B cell (primary cell): ENCODE data around the gene CD93. TPM values are rescaled to one million over a fixed set of nuclear protein-coding genes. Genes with fewer than 3 reads are reported as not detected.

Experiments used
- ATAC-seq: fragments of 200-7000 bp; cut with Tn5 transposase; one replicate; pipeline ENCODE4 v1.10.0; 2021; ENCODE audit warnings: low read depth, mild to moderate bottlenecking, moderate number of reproducible peaks, moderate library complexity
- CTCF ChIA-PET: fragments of 350-600 bp; sonication (Branson Sonifier 250); formaldehyde crosslinking; loops from one replicate; lab custom pipeline; 2021; ENCODE audit warnings: antibody characterized with exemption, inconsistent platforms; lab: Charles Lee
- POLR2A ChIA-PET: fragments of 350-600 bp; sonication (Branson Sonifier 250); formaldehyde crosslinking; loops from one replicate; lab custom pipeline; 2021; ENCODE audit warnings: antibody characterized with exemption; lab: Charles Lee
- DNase-seq: peaks from one replicate; pipeline ENCODE4 v3.0.0; 2013
- H2AFZ ChIP-seq: 2 replicates; pipeline ENCODE4 v1.6.1; 2012; ENCODE audit warnings: mild to moderate bottlenecking, low read depth, low read length; ENCODE audit not compliant: insufficient read depth, poor library complexity, severe bottlenecking
- H3K27ac ChIP-seq, 2 donors: 1 replicate in 1 of 2; 2 replicates in 1 of 2; pipeline ENCODE4 v1.5.1; 2012 to 2013; ENCODE audit warnings: low read length in 2 of 2, mild to moderate bottlenecking in 2 of 2, moderate library complexity in 1 of 2
- H3K27me3 ChIP-seq, 4 experiments: fragments of 200-600 bp in 1 of 4; sonication (generic) in 1 of 4; replicated peaks in 1 of 4; 1 replicate in 2 of 4; 2 replicates in 2 of 4; pipeline versions ENCODE4 v1.6.1 to v1.7.0; 2013 to 2016; ENCODE audit warnings: low read length in 3 of 4, mild to moderate bottlenecking in 2 of 4, mixed read lengths in 1 of 4, moderate library complexity in 1 of 4; ENCODE audit not compliant: insufficient read depth in 4 of 4, control insufficient read depth in 3 of 4; ENCODE audit errors: control extremely low read depth in 1 of 4
- H3K36me3 ChIP-seq, 2 experiments: replicated peaks in 1 of 2; 1 replicate in 1 of 2; 2 replicates in 1 of 2; pipeline versions ENCODE4 v1.6.1 to v1.7.1; 2013; ENCODE audit warnings: low read length in 1 of 2; ENCODE audit not compliant: insufficient read depth in 2 of 2, control insufficient read depth in 1 of 2; ENCODE audit errors: control extremely low read depth in 1 of 2, extremely low read depth in 1 of 2
- H3K4me1 ChIP-seq, 2 donors: fragments of 200-600 bp in 1 of 2; sonication (generic) in 1 of 2; 1 replicate in 1 of 2; 2 replicates in 1 of 2; pipeline versions ENCODE4 v1.5.1 to v1.6.1; 2013 to 2017; ENCODE audit warnings: low read length in 2 of 2; ENCODE audit not compliant: control insufficient read depth in 2 of 2, insufficient read depth in 2 of 2
- H3K4me2 ChIP-seq: replicated peaks from 2 replicates; pipeline ENCODE3; 2012; ENCODE audit warnings: mild to moderate bottlenecking, low read depth, low read length; ENCODE audit not compliant: poor library complexity, severe bottlenecking
- H3K4me3 ChIP-seq, 5 experiments: fragments of 200-600 bp in 1 of 5; sonication (generic) in 1 of 5; 1 replicate in 3 of 5; 2 replicates in 2 of 5; pipeline versions ENCODE4 v1.5.1 to v1.7.0; 2011 to 2016; ENCODE audit warnings: low read length in 4 of 5, mild to moderate bottlenecking in 4 of 5, low read depth in 2 of 5, control low read depth in 1 of 5, moderate library complexity in 1 of 5; ENCODE audit not compliant: insufficient read depth in 1 of 5; ENCODE audit errors: control extremely low read depth in 1 of 5, extremely low read depth in 1 of 5
- H3K79me2 ChIP-seq: fragments of 200-600 bp; sonication (generic); one replicate; pipeline ENCODE4 v1.6.0; 2016; ENCODE audit warnings: low read length; ENCODE audit not compliant: control insufficient read depth, insufficient read depth
- H3K9ac ChIP-seq: fragments of 200-600 bp; sonication (generic); 2 replicates; pipeline ENCODE4 v1.6.1; 2017; ENCODE audit warnings: mild to moderate bottlenecking, low read length, moderate library complexity
- H3K9me3 ChIP-seq, 3 donors: one replicate each; pipeline versions ENCODE4 v1.6.1 to v1.7.1; 2013; ENCODE audit warnings: low read length in 2 of 3; ENCODE audit not compliant: control insufficient read depth in 2 of 3, insufficient read depth in 1 of 3; ENCODE audit errors: control extremely low read depth in 1 of 3
- H4K20me1 ChIP-seq: 2 replicates; pipeline ENCODE4 v1.6.0; 2012; ENCODE audit warnings: mild to moderate bottlenecking, low read length; ENCODE audit not compliant: insufficient read depth, control insufficient read depth, poor library complexity, severe bottlenecking
- H3K27ac Mint-ChIP-seq: one replicate; pipeline ENCODE4 v1.8.0; 2021; ENCODE audit warnings: mixed read lengths
- H3K27me3 Mint-ChIP-seq: one replicate; pipeline ENCODE4 v1.8.0; 2021; ENCODE audit warnings: mixed read lengths
- H3K4me1 Mint-ChIP-seq: one replicate; pipeline ENCODE4 v1.8.0; 2021; ENCODE audit warnings: mixed read lengths
- H3K4me3 Mint-ChIP-seq: one replicate; pipeline ENCODE4 v1.8.0; 2021; ENCODE audit warnings: mixed read lengths
- H3K9me3 Mint-ChIP-seq: one replicate; pipeline ENCODE4 v1.8.0; 2022; ENCODE audit warnings: mixed read lengths; ENCODE audit not compliant: insufficient read depth
- EZH2 ChIP-seq: IDR thresholded peaks from 2 replicates; pipeline ENCODE4 v1.6.1; 2012; ENCODE audit warnings: borderline replicate concordance, low read depth, mild to moderate bottlenecking, moderate library complexity, low read length; ENCODE audit not compliant: insufficient read depth, poor library complexity, severe bottlenecking
- WGBS: methylation state at CpG from one replicate; pipeline ENCODE4 v1.1.5; 2013; ENCODE audit warnings: missing lambda C conversion rate; ENCODE audit not compliant: insufficient coverage; 5-methylcytosine and 5-hydroxymethylcytosine counted together
- intact Hi-C: fragments of 100-400 bp; cut with micrococcal nuclease; formaldehyde crosslinking; loops from one replicate; pipeline ENCODE4 v1.10.0; 2022
- polyA plus RNA-seq: library from polyadenylated mRNA; depleted of rRNA; stranded (reverse); fragments of >200 nt; gene quantifications from 2 replicates; pipeline ENCODE4 v1.2.3, GENCODE V29; 2012
- total RNA-seq, 2 donors: library from RNA; stranded (reverse); fragments of 120-200 nt in 1 of 2; gene quantifications; 1 replicate in 1 of 2; 2 replicates in 1 of 2; pipeline versions ENCODE4 v1.2.3 to v1.2.4, GENCODE V29; 2013 to 2022
- TF ChIP-seq, protein P1 (sequence below): fragments of 200-600 bp; IDR thresholded peaks from one replicate; pipeline ENCODE4 v1.8.0; 2022; ENCODE audit warnings: antibody characterized with exemption, mild to moderate bottlenecking

The CD93 gene
- total and polyA plus RNA-seq, 2 donors (not counting 1 experiment from before 2014, with no cell fraction given), result 0.12 to 0.51 TPM

DNA sequence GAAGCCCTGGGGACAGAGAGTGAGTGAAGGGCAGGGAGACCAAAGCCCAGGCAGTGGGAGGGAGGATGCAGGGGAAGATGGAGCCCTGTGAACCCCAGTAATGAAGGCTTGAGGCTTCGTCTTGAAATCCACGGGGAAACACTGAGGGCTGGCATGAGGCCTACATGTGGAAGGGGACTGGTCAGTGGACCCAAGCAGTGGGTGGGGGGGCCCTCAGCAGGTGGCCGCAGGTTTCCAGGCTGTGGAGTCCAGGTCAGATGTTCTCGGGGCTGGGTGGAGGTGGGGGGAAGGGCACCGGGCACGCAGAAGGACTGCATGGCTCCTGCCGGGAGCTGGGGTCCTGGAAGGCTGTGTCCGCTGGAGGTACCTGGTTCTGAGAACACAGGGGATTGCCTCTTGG, 2.7 kb upstream of the CD93 start:
- CTCF ChIA-PET, result no interaction called here
- intact Hi-C loops, result no loop called here
- no peaks in the 10 kb centered on the region for H4K20me1 ChIP-seq
- POLR2A ChIA-PET, result no interaction called here
- H3K9me3 Mint-ChIP-seq, result no peaks in the 10 kb centered on the region
- no peaks in the 10 kb centered on the region for H3K4me1 Mint-ChIP-seq
- ATAC-seq (no peak), DNase-seq (no peak)
- WGBS, result 97% methylated on average over 8 of the region's 8 CpGs
- no peak overlapping the region for H3K27ac ChIP-seq
- no peak overlapping the region for H3K9ac ChIP-seq
- no peak overlapping the region for H3K27ac Mint-ChIP-seq
- peaks cover 0 to 8% of the 10 kb centered on the region in 2 donors for H3K4me1 ChIP-seq
- no peaks in the 10 kb centered on the region for H3K27me3 Mint-ChIP-seq
- no peak overlapping the region for H2AFZ ChIP-seq
- H3K4me2 ChIP-seq, result no peak overlapping the region
- H3K27me3 ChIP-seq, result peaks cover 0 to 2% (median 0%) of the 10 kb centered on the region in 4 experiments
- peaks cover 0 to 5% (median 0%) of the 10 kb centered on the region in 3 donors for H3K9me3 ChIP-seq
- H3K79me2 ChIP-seq, result no peaks in the 10 kb centered on the region
- no peak overlapping the region for H3K4me3 ChIP-seq
- H3K36me3 ChIP-seq, result no peaks in the 10 kb centered on the region
- TF ChIP-seq, protein P1, sequence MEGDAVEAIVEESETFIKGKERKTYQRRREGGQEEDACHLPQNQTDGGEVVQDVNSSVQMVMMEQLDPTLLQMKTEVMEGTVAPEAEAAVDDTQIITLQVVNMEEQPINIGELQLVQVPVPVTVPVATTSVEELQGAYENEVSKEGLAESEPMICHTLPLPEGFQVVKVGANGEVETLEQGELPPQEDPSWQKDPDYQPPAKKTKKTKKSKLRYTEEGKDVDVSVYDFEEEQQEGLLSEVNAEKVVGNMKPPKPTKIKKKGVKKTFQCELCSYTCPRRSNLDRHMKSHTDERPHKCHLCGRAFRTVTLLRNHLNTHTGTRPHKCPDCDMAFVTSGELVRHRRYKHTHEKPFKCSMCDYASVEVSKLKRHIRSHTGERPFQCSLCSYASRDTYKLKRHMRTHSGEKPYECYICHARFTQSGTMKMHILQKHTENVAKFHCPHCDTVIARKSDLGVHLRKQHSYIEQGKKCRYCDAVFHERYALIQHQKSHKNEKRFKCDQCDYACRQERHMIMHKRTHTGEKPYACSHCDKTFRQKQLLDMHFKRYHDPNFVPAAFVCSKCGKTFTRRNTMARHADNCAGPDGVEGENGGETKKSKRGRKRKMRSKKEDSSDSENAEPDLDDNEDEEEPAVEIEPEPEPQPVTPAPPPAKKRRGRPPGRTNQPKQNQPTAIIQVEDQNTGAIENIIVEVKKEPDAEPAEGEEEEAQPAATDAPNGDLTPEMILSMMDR, result no peak
- no peak for TF ChIP-seq EZH2
- H3K4me3 Mint-ChIP-seq, result no peak overlapping the region

DNA sequence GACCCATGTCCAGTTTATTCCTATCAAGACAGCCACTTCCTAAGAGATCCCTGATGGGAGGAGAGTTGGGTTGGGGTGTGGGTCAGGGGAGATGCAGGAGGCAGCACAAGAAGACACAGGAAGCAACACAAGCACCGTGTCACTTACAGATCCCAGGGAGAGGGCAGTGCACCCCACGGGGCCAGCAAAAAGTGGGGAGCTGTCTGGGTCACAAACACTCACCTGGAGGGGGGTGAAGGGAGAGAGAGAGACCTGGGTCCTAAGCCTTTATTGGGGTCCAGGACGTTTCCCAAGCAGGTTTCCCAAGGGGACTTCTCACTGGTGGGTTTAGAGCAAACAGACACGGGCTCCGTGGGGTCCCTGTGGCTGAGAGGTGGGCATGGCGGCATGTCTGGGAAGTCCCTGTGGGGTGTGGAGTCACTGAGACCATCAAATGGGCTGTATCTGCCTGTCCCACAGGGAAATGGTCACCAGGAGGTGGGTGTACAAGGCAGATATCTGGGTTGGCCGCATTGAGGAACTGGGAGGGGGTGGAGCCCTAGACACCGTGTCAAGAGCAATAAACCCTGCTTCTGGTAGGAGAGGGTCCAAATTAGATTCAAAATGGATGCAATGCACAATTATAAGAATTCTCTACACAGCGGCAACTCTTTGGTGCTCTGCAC, 1.6 kb upstream of the CD93 start:
- POLR2A ChIA-PET, result no interaction called here
- no peak for DNase-seq
- peaks cover 0 to 8% of the 10 kb centered on the region in 2 donors for H3K4me1 ChIP-seq
- intact Hi-C loops, result no loop called here
- TF ChIP-seq, protein P1, result no peak
- TF ChIP-seq EZH2, result no peak
- H3K36me3 ChIP-seq, result no peaks in the 10 kb centered on the region
- H4K20me1 ChIP-seq, result no peaks in the 10 kb centered on the region
- H3K4me2 ChIP-seq, result no peak overlapping the region
- Mint-ChIP-seq H3K9me3 (no peaks in the 10 kb centered on the region), H3K4me1 (no peaks in the 10 kb centered on the region), H3K4me3 (no peak overlapping the region), H3K27ac (no peak overlapping the region), H3K27me3 (no peaks in the 10 kb centered on the region)
- H3K9me3 ChIP-seq, result peaks cover 0 to 5% (median 0%) of the 10 kb centered on the region in 3 donors
- no peak for ATAC-seq
- CTCF ChIA-PET, result no interaction called here
- 55% methylated on average over 8 of the region's 9 CpGs for WGBS
- H3K4me3 ChIP-seq, result no peak overlapping the region
- no peaks in the 10 kb centered on the region for H3K79me2 ChIP-seq
- no peak overlapping the region for H3K27ac ChIP-seq
- peaks cover 0 to 2% (median 0%) of the 10 kb centered on the region in 4 experiments for H3K27me3 ChIP-seq
- no peak overlapping the region for H2AFZ ChIP-seq
- H3K9ac ChIP-seq, result no peak overlapping the region
